ENCODE data around the gene CCSER1. TPM values are rescaled to one million over a fixed set of nuclear protein-coding genes. Genes with fewer than 3 reads are reported as not detected.

CCSER1 gene
- total and polyA plus RNA-seq, 2 experiments from 2014 or later = 2.9 to 3.4 TPM

GRCh38 chr4:91228659-91229058, 1101.5 kb downstream of the CCSER1 start (continued):
- no peak for TF ChIP-seq ZNF462 (CRISPR knock-in tag; IDR thresholded peaks at IDR 0.05)

GRCh38 chr4:91233164-91233563, 1106.0 kb downstream of the CCSER1 start:
- no peaks in the 10 kb centered on the region for H3K27me3 ChIP-seq (ENCODE audit: insufficient read depth)
- no peaks in the 10 kb centered on the region for H3K79me2 ChIP-seq (replicated peaks; ENCODE audit: insufficient read depth)
- H3K4me3 ChIP-seq = no peak overlapping the region
- no peaks in the 10 kb centered on the region for H3K9me2 ChIP-seq (ENCODE audit: insufficient read depth)
- no peaks in the 10 kb centered on the region for H3K36me3 ChIP-seq (ENCODE audit: insufficient read depth)
- H3K27ac Mint-ChIP-seq = peak overlapping the region; percentile 41; the same call in 1 of the 2 replicates
- H3K27ac ChIP-seq (ENCODE audit: low read depth) = no peak overlapping the region
- ATAC-seq (no peak), DNase-seq (ENCODE audit: low spot score) (no peak)
- no peak overlapping the region for H3K4me3 Mint-ChIP-seq
- H3K4me2 ChIP-seq = no peak overlapping the region
- no peaks in the 10 kb centered on the region for H3F3A ChIP-seq (replicated peaks; ENCODE audit: low read depth)
- no peaks in the 10 kb centered on the region for H3K4me1 ChIP-seq (ENCODE audit: insufficient read depth)
- peaks cover 2% of the 10 kb centered on the region for H3K27me3 Mint-ChIP-seq (ENCODE audit: insufficient read depth, low read depth, poor library complexity)
- no peaks in the 10 kb centered on the region for H4K20me1 ChIP-seq (replicated peaks; ENCODE audit: insufficient read depth)
- H2AFZ ChIP-seq = 0 out of 2 replicates have a peak overlapping the region, but pooled peaks have one; percentile 11
- no peaks in the 10 kb centered on the region for H3K36me3 Mint-ChIP-seq (ENCODE audit: low read depth)
- no peaks in the 10 kb centered on the region for H3K9me3 Mint-ChIP-seq
- H3K4me1 Mint-ChIP-seq = peaks cover 13% of the 10 kb centered on the region
- TF ChIP-seq EZH2phosphoT487 (IDR thresholded peaks at IDR 0.05; ENCODE audit: unreplicated experiment) (no peak), CREB1 (CRISPR knock-in tag; IDR thresholded peaks at IDR 0.05; ENCODE audit: low read depth) (no peak), JUNB (IDR thresholded peaks at IDR 0.05; ENCODE audit: unreplicated experiment) (no peak), ZNF462 (CRISPR knock-in tag; IDR thresholded peaks at IDR 0.05) (no peak), NANOG (IDR thresholded peaks at IDR 0.05; ENCODE audit: borderline replicate concordance) (no peak), POLR2AphosphoS5 (IDR thresholded peaks at IDR 0.05; ENCODE audit: low read depth) (no peak), STAT1 (IDR thresholded peaks at IDR 0.05; ENCODE audit: unreplicated experiment) (no peak), EZH2 (IDR thresholded peaks at IDR 0.05; ENCODE audit: low read depth, unreplicated experiment) (no peak)
